Loucy (cell line): ENCODE data around the gene RPRML.

ENCODE experiments used
- CTCF ChIP-seq: fragments of 200-600 bp; sonication (generic); conservative IDR thresholded peaks from 2 replicates; pipeline ENCODE4 v1.5.1; 2014; ENCODE audit warnings: mild to moderate bottlenecking, antibody characterized with exemption, low read length
- EZH2phosphoT487 ChIP-seq: fragments of 200-600 bp; IDR thresholded peaks from 2 replicates; pipeline ENCODE4 v1.6.1; 2018; ENCODE audit warnings: antibody characterized with exemption, mild to moderate bottlenecking, moderate library complexity, borderline replicate concordance

- TF ChIP-seq CTCF: no peak
- no peak for TF ChIP-seq EZH2phosphoT487
These were observed 14.5 kb downstream of the RPRML start for GRCh38 chr17:46964315-46965265.
